CD4-positive, alpha-beta T cell treated with Interferon alpha-2 for 1 hour (primary cell): ENCODE data around the gene OVCH2.
"Not testable (repeated sequence)": the region's sequence is repeated elsewhere in the genome, so short reads cannot be mapped to it uniquely, and the experiment has no call there.

Experiments used
- DNase-seq, 2 donors: peaks; one replicate each; pipeline ENCODE4 v3.0.0-alpha.2; 2020 to 2022

The OVCH2 gene

GRCh38 chr11:7706377-7706776 lies at the start of gene OVCH2:
OVCH2 (minus strand) TSS chr11:7706477; CDS start chr11:7706394, 83 bp downstream.
- DNase-seq: no peak

- no peak for DNase-seq
These were observed 43.2 kb upstream of the OVCH2 start for GRCh38 chr11:7749456-7749855.

- DNase-seq: not testable (repeated sequence)
These were observed 28.5 kb upstream of the OVCH2 start for GRCh38 chr11:7734767-7735166.

- no peak for DNase-seq
These were observed 8.5 kb upstream of the OVCH2 start for GRCh38 chr11:7714786-7715185.

GRCh38 chr11:7703740-7704139 lies 2.5 kb downstream of the OVCH2 start:
- DNase-seq: no peak

GRCh38 chr11:7696424-7696823 lies 9.9 kb downstream of the OVCH2 start:
- no peak for DNase-seq

GRCh38 chr11:7694235-7694634 lies 12.0 kb downstream of the OVCH2 start:
- DNase-seq: no peak

- no peak for DNase-seq
These were observed 13.9 kb downstream of the OVCH2 start for GRCh38 chr11:7692426-7692825.

GRCh38 chr11:7691759-7692350 lies 14.4 kb downstream of the OVCH2 start:
- no peak for DNase-seq

- no peak for DNase-seq
These were observed 15.6 kb downstream of the OVCH2 start for GRCh38 chr11:7690648-7691047.

GRCh38 chr11:7689239-7689638 lies 17.0 kb downstream of the OVCH2 start:
- no peak for DNase-seq

GRCh38 chr11:7688238-7688826 lies 17.9 kb downstream of the OVCH2 start:
- peak in 1 of 2 donors; percentile 23 for DNase-seq

GRCh38 chr11:7687386-7687785 lies 18.9 kb downstream of the OVCH2 start:
- no peak for DNase-seq

- no peak for DNase-seq
These were observed 19.5 kb downstream of the OVCH2 start for GRCh38 chr11:7686761-7687160.

- DNase-seq: no peak
These were observed 22.7 kb downstream of the OVCH2 start for GRCh38 chr11:7683571-7683970.

- DNase-seq: no peak
These were observed 28.5 kb downstream of the OVCH2 start for GRCh38 chr11:7677796-7678201.

- no peak for DNase-seq
These were observed 29.2 kb downstream of the OVCH2 start for GRCh38 chr11:7677071-7677470.

- no peak for DNase-seq
These were observed 30.6 kb downstream of the OVCH2 start for GRCh38 chr11:7675631-7676030.

GRCh38 chr11:7673724-7674434 lies 32.4 kb downstream of the OVCH2 start:
- no peak for DNase-seq

- DNase-seq: no peak
These were observed 33.1 kb downstream of the OVCH2 start, which contains the start of gene CYB5R2 for GRCh38 chr11:7672960-7673723. CYB5R2 (minus strand) TSS chr11:7673500; CDS start chr11:7672825, 675 bp downstream.

GRCh38 chr11:7672276-7672959 lies 33.9 kb downstream of the OVCH2 start:
- no peak for DNase-seq

GRCh38 chr11:7671347-7672215 lies 34.7 kb downstream of the OVCH2 start:
- no peak for DNase-seq
